Measurements from ENCODE around the gene PCBP3. TPM values are rescaled to one million over a fixed set of nuclear protein-coding genes. Genes with fewer than 3 reads are reported as not detected.

The PCBP3 gene
- total and polyA plus RNA-seq, 2 of the 13 experiments (the other 11 are each of a cell fraction or from before 2014, with no cell fraction given) = not detected

GRCh38 chr21:45923146-45923545 lies 279.6 kb downstream of the PCBP3 start (continued):
- TF ChIP-seq ZNF280B (CRISPR knock-in tag; IDR thresholded peaks at IDR 0.05; ENCODE audit: borderline replicate concordance) = peak; percentile 26; the same call in 1 of the 2 replicates
- no peak for TF ChIP-seq DR1 (CRISPR knock-in tag; IDR thresholded peaks at IDR 0.05)
- 0 out of 2 replicates have a peak, but pooled peaks have one; percentile 12 for TF ChIP-seq ZMYM4 (CRISPR knock-in tag; IDR thresholded peaks at IDR 0.05)

GRCh38 chr21:45926281-45926680 lies 282.8 kb downstream of the PCBP3 start:
- H3K36me3 ChIP-seq (replicated peaks in 1 of 2; ENCODE audit: control insufficient read depth in 1 of 2, insufficient read depth in 2 of 2, low read length in 2 of 2) = no peaks in the 10 kb centered on the region
- H3K4me3 ChIP-seq (replicated peaks in 1 of 3; ENCODE audit: insufficient read depth in 1 of 3, low read depth in 2 of 3, low read length in 3 of 3) = no peak overlapping the region
- H2AFZ ChIP-seq (ENCODE audit: low read length) = no peak overlapping the region
- DNase-seq (ENCODE audit: low spot score) = no peak
- no peaks in the 10 kb centered on the region for H3K79me2 ChIP-seq (ENCODE audit: insufficient read depth, low read length)
- no peak overlapping the region for H3K27ac ChIP-seq (ENCODE audit: extremely low read length, insufficient read depth, low read length)
- CTCF ChIA-PET (ENCODE audit: low intra/inter-chr PET ratio, low total read pairs) = no interaction called here
- WGBS (ENCODE audit: low lambda C conversion rate) = 27% methylated on average over 11 of the region's 11 CpGs
- no peaks in the 10 kb centered on the region for H4K20me1 ChIP-seq (ENCODE audit: insufficient read depth, low read length)
- in situ Hi-C loops (cut with HindIII; ENCODE audit: extremely low pct_ligation_motif_present, low pct_unique_long_range_greater_than_20kb) = no loop called here
- no peak overlapping the region for H3K9ac ChIP-seq (ENCODE audit: insufficient read depth, low read depth, low read length)
- H3K4me1 ChIP-seq (ENCODE audit: insufficient read depth, low read length) = no peaks in the 10 kb centered on the region
- FAIRE-seq = no peak
- ATAC-seq = no peak
- peaks cover 4 to 28% of the 10 kb centered on the region in 2 experiments for H3K27me3 ChIP-seq (ENCODE audit: control insufficient read depth in 1 of 2, insufficient read depth in 2 of 2, low read length in 2 of 2)
- intact Hi-C loops (cut with micrococcal nuclease; ENCODE audit: unreplicated experiment) = no loop called here
- H3K4me2 ChIP-seq (ENCODE audit: low read depth, low read length) = no peak overlapping the region
- POLR2A ChIA-PET = no interaction called here
- peaks cover 4% of the 10 kb centered on the region for H3K9me3 ChIP-seq (ENCODE audit: low read length)
- BruUV-seq (replicated peaks) = no TSS peak
- TF ChIP-seq NFYC (CRISPR knock-in tag; IDR thresholded peaks at IDR 0.05) = no peak
- peak; percentile 76 for TF ChIP-seq ZNF331 (CRISPR knock-in tag; IDR thresholded peaks at IDR 0.05)
- TF ChIP-seq ZNF800 (CRISPR knock-in tag; IDR thresholded peaks at IDR 0.05) = no peak

Data from HepG2 (cell line).